NCI-H1092 treated with DMSO at 0.1 percent for 48 hours (cell line): ENCODE measurements around the gene ZBTB38.

ENCODE experiments used
- DNase-seq: peaks from one replicate; lab custom pipeline; 2025; lab: John Stamatoyannopoulos, UW

ZBTB38 gene

GRCh38 chr3:141388395-141388794 lies 20.1 kb downstream of the ZBTB38 start:
- peak; percentile 81 for DNase-seq

GRCh38 chr3:141388823-141389621 lies 20.7 kb downstream of the ZBTB38 start:
- peak; percentile 91 for DNase-seq

- DNase-seq: peak; percentile 75
Observed at GRCh38 chr3:141389703-141390102, 21.4 kb downstream of the ZBTB38 start.

- no peak for DNase-seq
Observed at GRCh38 chr3:141390747-141391146, 22.4 kb downstream of the ZBTB38 start.

- no peak for DNase-seq
Observed at GRCh38 chr3:141391298-141391990, 23.1 kb downstream of the ZBTB38 start.

- no peak for DNase-seq
Observed at GRCh38 chr3:141391991-141392316, 23.6 kb downstream of the ZBTB38 start.

GRCh38 chr3:141392416-141392815 lies 24.1 kb downstream of the ZBTB38 start:
- peak; percentile 35 for DNase-seq

- DNase-seq: peak; percentile 49
Observed at GRCh38 chr3:141392897-141393734, 24.8 kb downstream of the ZBTB38 start.

- DNase-seq: no peak
Observed at GRCh38 chr3:141393735-141394076, 25.4 kb downstream of the ZBTB38 start.

- DNase-seq: no peak
Observed at GRCh38 chr3:141394560-141394959, 26.3 kb downstream of the ZBTB38 start.

GRCh38 chr3:141395005-141395589 lies 26.8 kb downstream of the ZBTB38 start:
- DNase-seq: no peak

GRCh38 chr3:141397996-141398395 lies 29.7 kb downstream of the ZBTB38 start:
- no peak for DNase-seq

GRCh38 chr3:141399200-141399599 lies 30.9 kb downstream of the ZBTB38 start:
- peak; percentile 60 for DNase-seq

GRCh38 chr3:141400073-141400971 lies 32.0 kb downstream of the ZBTB38 start:
- peak; percentile 89 for DNase-seq

GRCh38 chr3:141401095-141401494 lies 32.8 kb downstream of the ZBTB38 start:
- DNase-seq: peak; percentile 78

GRCh38 chr3:141401573-141402475 lies 33.5 kb downstream of the ZBTB38 start:
- peak; percentile 79 for DNase-seq

- DNase-seq: peak; percentile 60
Observed at GRCh38 chr3:141402476-141403171, 34.3 kb downstream of the ZBTB38 start.

GRCh38 chr3:141403576-141403975 lies 35.3 kb downstream of the ZBTB38 start:
- DNase-seq: no peak

GRCh38 chr3:141405025-141405424 lies 36.7 kb downstream of the ZBTB38 start:
- DNase-seq: no peak

- DNase-seq: no peak
Observed at GRCh38 chr3:141405591-141405990, 37.3 kb downstream of the ZBTB38 start.
